ENCODE data around the gene CTCFL.

The CTCFL gene

DNA sequence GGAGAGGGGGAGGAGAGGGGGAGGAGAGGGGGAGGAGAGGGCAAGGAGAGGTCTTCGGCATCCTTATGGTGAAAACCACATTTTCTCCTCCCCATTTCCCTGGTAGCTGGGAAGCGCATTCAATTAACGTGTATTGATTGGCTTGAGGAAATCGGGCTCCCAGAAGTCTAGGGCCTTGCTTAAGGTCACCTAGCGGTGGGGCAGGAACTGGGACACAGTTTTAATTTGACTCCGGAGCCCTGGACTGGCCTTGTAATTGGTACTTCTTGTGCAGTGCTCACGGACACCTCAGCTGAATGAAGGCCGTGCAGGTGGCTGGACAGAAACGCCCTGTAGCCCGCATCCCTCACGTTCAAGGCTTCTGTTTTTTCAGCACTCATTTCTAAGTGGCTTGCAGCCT lies 42.8 kb downstream of the CTCFL start:
- TF ChIP-seq, protein P1, sequence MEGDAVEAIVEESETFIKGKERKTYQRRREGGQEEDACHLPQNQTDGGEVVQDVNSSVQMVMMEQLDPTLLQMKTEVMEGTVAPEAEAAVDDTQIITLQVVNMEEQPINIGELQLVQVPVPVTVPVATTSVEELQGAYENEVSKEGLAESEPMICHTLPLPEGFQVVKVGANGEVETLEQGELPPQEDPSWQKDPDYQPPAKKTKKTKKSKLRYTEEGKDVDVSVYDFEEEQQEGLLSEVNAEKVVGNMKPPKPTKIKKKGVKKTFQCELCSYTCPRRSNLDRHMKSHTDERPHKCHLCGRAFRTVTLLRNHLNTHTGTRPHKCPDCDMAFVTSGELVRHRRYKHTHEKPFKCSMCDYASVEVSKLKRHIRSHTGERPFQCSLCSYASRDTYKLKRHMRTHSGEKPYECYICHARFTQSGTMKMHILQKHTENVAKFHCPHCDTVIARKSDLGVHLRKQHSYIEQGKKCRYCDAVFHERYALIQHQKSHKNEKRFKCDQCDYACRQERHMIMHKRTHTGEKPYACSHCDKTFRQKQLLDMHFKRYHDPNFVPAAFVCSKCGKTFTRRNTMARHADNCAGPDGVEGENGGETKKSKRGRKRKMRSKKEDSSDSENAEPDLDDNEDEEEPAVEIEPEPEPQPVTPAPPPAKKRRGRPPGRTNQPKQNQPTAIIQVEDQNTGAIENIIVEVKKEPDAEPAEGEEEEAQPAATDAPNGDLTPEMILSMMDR (IDR thresholded peaks at IDR 0.05; ENCODE audit: low read depth, low read length, missing control alignments) = peak; percentile 35
- no peak overlapping the region for H3K4me3 ChIP-seq (ENCODE audit: low read depth, low read length)
- no peak for DNase-seq (ENCODE audit: low read depth)

- DNase-seq (ENCODE audit: low read depth) = no peak
- H3K4me3 ChIP-seq (ENCODE audit: low read depth, low read length) = peak overlapping the region; percentile 27
- TF ChIP-seq, protein P1 (IDR thresholded peaks at IDR 0.05; ENCODE audit: low read depth, low read length, missing control alignments) = no peak
Measured at GRCh38 chr20:57481281-57481711, 43.6 kb downstream of the CTCFL start.

DNA sequence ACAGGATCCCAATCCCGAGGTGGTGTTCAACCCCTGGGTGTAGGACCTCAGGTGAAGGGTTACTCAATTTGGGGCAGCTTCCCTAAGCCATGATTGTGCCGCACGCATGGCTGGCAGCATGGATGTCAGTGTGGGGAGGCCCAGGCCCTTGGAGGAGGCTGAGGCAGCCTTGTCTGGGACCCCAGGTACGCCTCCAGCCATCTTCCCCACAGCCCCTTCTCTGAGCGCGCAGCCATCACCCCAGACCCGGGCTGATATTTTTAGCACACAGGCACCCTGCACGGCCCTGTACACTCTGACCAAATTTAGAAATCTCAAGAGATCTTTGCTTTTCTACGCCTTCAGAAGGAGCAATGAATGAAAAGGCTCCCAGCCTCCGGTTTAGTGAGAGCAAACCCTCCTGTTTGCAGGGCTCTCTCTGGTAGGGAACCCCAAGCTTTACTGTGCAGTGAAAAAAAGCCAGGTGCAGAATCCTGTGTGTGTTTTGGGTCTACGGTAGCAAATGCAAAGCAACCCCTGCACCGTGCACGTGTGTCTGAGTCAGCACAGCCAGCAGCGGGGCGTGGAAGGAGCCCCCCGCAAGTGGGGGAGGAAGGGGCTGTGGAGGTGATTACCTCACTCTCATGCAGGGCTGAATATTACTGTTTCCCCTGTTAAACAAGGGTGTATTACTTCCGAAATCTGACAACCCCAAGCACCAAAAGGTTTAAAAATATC lies 44.3 kb downstream of the CTCFL start:
- peak overlapping the region; percentile 27; the same call in 1 of the 2 replicates for H3K4me3 ChIP-seq (ENCODE audit: low read depth, low read length)
- TF ChIP-seq, protein P1 (IDR thresholded peaks at IDR 0.05; ENCODE audit: low read depth, low read length, missing control alignments) = no peak
- DNase-seq (ENCODE audit: low read depth) = peak; percentile 84

DNA sequence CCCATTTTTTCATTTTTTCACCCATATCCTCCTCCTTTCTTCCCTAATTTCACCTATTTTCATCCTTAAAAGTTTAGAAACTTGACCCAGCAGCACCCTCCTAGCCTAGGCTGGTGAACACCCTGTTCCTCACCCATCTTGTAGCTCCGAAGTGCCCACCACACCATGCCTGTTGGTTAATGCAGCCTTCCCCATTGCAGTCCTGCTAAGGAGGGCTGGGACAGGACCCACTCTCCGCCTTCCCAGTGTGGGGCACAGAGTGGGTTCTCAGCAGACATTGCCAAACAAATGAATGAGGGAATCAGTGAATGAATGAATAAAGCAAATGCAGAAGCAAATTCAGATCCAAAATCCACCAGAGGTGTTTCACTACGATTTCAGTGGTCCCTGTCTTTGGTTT lies 45.7 kb downstream of the CTCFL start:
- no peak for DNase-seq (ENCODE audit: low read depth)
- no peak overlapping the region for H3K4me3 ChIP-seq (ENCODE audit: low read depth, low read length)
- TF ChIP-seq, protein P1 (IDR thresholded peaks at IDR 0.05; ENCODE audit: low read depth, low read length, missing control alignments) = no peak

DNA sequence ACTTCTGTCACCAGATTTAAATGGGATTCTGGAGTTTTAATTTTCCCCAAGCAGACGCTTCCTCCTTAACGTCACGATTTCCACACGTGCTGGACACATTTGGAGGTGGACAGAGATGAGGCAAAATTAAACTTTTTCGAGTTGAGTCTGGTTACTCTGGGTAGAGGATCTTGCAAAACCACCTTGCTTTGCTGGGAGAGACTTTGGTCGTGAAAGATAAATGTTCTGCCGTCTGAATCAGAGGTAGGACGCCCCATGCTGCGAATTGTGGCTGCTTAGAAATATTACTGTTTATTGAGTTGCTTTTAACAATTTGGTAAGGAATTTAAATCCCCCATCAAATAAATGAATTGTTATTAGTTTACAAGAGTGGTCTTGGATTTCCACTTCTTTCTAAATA lies 46.8 kb downstream of the CTCFL start:
- TF ChIP-seq, protein P1 (IDR thresholded peaks at IDR 0.05; ENCODE audit: low read depth, low read length, missing control alignments) = no peak
- no peak overlapping the region for H3K4me3 ChIP-seq (ENCODE audit: low read depth, low read length)
- no peak for DNase-seq (ENCODE audit: low read depth)

GRCh38 chr20:57476641-57477461 lies 48.1 kb downstream of the CTCFL start:
- H3K4me3 ChIP-seq (ENCODE audit: low read depth, low read length) = no peak overlapping the region
- TF ChIP-seq, protein P1 (IDR thresholded peaks at IDR 0.05; ENCODE audit: low read depth, low read length, missing control alignments) = no peak
- DNase-seq (ENCODE audit: low read depth) = no peak

Measured in GM12864 (cell line).